ENCODE results near the gene PIGN.
A peak's percentile ranks its signal among the peaks of the same experiment; 100 is the strongest.

Gene PIGN

GRCh38 chr18:62186774-62187542 is at the start of gene PIGN, which contains the start of gene RELCH:
Gene PIGN (minus strand): TSS chr18:62187056. CDS start chr18:62161353, 25,703 bp downstream.
Gene RELCH (plus strand): TSS chr18:62187255. CDS start chr18:62187506, 251 bp downstream.
- no peak for TF ChIP-seq CTCF (IDR thresholded peaks at IDR 0.05; ENCODE audit: insufficient read depth, low read depth, low read length, missing control alignments)
- peak; percentile 99 for DNase-seq (ENCODE audit: low read depth)
- peak within 1 kb of the TSS; percentile 84 for H3K4me3 ChIP-seq (ENCODE audit: low read length)

GRCh38 chr18:62236252-62236651 is 49.4 kb upstream of the PIGN start:
- no peak overlapping the region for H3K4me3 ChIP-seq (ENCODE audit: low read length)
- no peak for TF ChIP-seq CTCF (IDR thresholded peaks at IDR 0.05; ENCODE audit: insufficient read depth, low read depth, low read length, missing control alignments)
- DNase-seq (ENCODE audit: low read depth) = no peak

- H3K4me3 ChIP-seq (ENCODE audit: low read length) = no peak overlapping the region
- TF ChIP-seq CTCF (IDR thresholded peaks at IDR 0.05; ENCODE audit: insufficient read depth, low read depth, low read length, missing control alignments) = no peak
- DNase-seq (ENCODE audit: low read depth) = no peak
Measured at GRCh38 chr18:62226047-62226446, 39.2 kb upstream of the PIGN start.

- TF ChIP-seq CTCF (IDR thresholded peaks at IDR 0.05; ENCODE audit: insufficient read depth, low read depth, low read length, missing control alignments) = no peak
- DNase-seq (ENCODE audit: low read depth) = no peak
- no peak overlapping the region for H3K4me3 ChIP-seq (ENCODE audit: low read length)
Measured at GRCh38 chr18:62224229-62224628, 37.4 kb upstream of the PIGN start.

- no peak for DNase-seq (ENCODE audit: low read depth)
- H3K4me3 ChIP-seq (ENCODE audit: low read length) = no peak overlapping the region
- no peak for TF ChIP-seq CTCF (IDR thresholded peaks at IDR 0.05; ENCODE audit: insufficient read depth, low read depth, low read length, missing control alignments)
Measured at GRCh38 chr18:62214790-62215189, 27.9 kb upstream of the PIGN start.

GRCh38 chr18:62211325-62211828 is 24.5 kb upstream of the PIGN start:
- no peak overlapping the region for H3K4me3 ChIP-seq (ENCODE audit: low read length)
- no peak for TF ChIP-seq CTCF (IDR thresholded peaks at IDR 0.05; ENCODE audit: insufficient read depth, low read depth, low read length, missing control alignments)
- no peak for DNase-seq (ENCODE audit: low read depth)
